Measurements from ENCODE around the gene ZEB1.

ZEB1 gene

DNA sequence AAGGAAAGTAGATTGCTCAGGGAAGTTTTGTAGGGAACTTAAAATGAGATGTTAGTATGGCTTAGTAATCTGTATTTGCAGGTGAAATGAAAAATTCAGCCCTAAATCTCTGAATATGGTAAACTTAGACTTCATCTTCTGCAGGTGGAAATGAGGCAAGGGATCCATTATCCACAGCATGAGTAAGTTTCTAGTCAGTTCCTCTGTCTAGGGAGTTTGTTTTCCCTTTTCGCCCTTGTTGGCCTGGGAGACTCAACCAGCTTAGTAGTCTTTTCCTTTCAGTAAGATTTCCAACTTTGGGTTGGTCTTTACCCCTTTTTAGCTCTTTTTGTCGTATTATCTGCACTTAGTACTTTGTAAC lies 65.6 kb downstream of the ZEB1 start (continued):
- TF ChIP-seq ZNF624 (tag by site-specific recombination; IDR thresholded peaks at IDR 0.05) = no peak
- no peak for TF ChIP-seq ZNF292 (tag by site-specific recombination; IDR thresholded peaks at IDR 0.05; ENCODE audit: borderline replicate concordance, low read depth)
- TF ChIP-seq ZNF302 (tag by site-specific recombination; IDR thresholded peaks at IDR 0.05; ENCODE audit: low read depth) = no peak
- TF ChIP-seq HOXD13 (CRISPR knock-in tag; IDR thresholded peaks at IDR 0.05; ENCODE audit: borderline replicate concordance) = no peak
- no peak for TF ChIP-seq ZNF174 (tag by site-specific recombination; IDR thresholded peaks at IDR 0.05)

DNA sequence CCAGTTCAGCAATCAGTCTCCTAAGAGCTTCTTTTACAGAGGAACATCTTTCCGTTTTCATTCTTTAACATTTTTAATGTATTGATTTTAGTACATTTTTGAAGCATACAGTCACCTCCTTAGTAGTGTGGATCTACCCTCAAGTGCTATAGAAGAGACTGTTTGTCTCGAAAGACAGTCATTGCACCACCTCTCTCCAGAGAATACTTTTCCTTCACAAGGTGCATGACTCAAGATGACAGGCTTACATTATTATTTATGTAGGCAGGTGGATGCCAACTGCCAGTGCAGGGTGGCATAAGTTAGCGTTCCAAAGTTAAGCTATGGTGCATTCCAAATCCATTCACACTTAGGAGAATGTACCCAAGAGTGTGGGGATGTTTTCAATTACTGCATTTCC lies 71.8 kb downstream of the ZEB1 start:
- ChIA-PET POLR2A (no interaction called here), CTCF (interaction anchor here (1.3 kb wide), 1 partner anchor 9 kb away, joined by 5 read pairs; no protein-coding TSS in a partner anchor)
- TF ChIP-seq, protein P1, sequence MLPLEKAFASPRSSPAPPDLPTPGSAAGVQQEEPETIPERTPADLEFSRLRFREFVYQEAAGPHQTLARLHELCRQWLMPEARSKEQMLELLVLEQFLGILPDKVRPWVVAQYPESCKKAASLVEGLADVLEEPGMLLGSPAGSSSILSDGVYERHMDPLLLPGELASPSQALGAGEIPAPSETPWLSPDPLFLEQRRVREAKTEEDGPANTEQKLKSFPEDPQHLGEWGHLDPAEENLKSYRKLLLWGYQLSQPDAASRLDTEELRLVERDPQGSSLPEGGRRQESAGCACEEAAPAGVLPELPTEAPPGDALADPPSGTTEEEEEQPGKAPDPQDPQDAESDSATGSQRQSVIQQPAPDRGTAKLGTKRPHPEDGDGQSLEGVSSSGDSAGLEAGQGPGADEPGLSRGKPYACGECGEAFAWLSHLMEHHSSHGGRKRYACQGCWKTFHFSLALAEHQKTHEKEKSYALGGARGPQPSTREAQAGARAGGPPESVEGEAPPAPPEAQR (tag by site-specific recombination; IDR thresholded peaks at IDR 0.05) = no peak
- TF ChIP-seq ZNF311 (tag by site-specific recombination; IDR thresholded peaks at IDR 0.05; ENCODE audit: borderline replicate concordance) (no peak), KLF9 (tag by site-specific recombination; IDR thresholded peaks at IDR 0.05; ENCODE audit: low read depth) (no peak), ZNF670 (tag by site-specific recombination; IDR thresholded peaks at IDR 0.05; ENCODE audit: low read depth) (no peak), ZNF791 (tag by site-specific recombination; IDR thresholded peaks at IDR 0.05) (no peak), ZNF121 (tag by site-specific recombination; IDR thresholded peaks at IDR 0.05) (no peak)
- TF ChIP-seq, protein P2, sequence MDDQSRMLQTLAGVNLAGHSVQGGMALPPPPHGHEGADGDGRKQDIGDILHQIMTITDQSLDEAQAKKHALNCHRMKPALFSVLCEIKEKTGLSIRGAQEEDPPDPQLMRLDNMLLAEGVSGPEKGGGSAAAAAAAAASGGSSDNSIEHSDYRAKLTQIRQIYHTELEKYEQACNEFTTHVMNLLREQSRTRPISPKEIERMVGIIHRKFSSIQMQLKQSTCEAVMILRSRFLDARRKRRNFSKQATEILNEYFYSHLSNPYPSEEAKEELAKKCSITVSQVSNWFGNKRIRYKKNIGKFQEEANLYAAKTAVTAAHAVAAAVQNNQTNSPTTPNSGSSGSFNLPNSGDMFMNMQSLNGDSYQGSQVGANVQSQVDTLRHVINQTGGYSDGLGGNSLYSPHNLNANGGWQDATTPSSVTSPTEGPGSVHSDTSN (CRISPR knock-in tag; IDR thresholded peaks at IDR 0.05) = no peak

DNA sequence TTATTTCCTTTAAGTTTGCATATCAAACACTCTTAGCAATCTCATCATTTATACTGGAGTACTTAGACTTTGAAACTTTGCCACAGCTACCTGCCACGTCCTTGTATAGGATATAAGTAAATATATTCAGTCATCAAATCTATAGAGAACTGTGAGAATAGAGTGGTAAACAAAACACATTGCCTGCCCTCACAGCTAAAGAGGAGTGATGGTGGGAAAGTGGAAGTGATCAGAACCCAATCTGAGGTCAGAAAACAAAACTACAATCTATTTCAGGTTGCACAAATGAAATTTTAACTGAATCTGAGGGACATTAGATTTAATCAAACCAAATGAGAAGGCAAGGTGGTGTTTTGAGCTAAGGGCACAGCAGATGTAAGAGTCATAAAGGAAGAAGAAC lies 74.8 kb downstream of the ZEB1 start:
- H3K36me3 ChIP-seq (ENCODE audit: control insufficient read depth in 2 of 2, insufficient read depth in 1 of 2, low read length in 2 of 2) = peaks cover 0 to 2% of the 10 kb centered on the region in 2 experiments; a peak in 1 of 3 replicates
- H3K4me1 ChIP-seq (ENCODE audit: control insufficient read depth, insufficient read depth, low read length) = peaks cover 4% of the 10 kb centered on the region; the same call in 1 of the 2 replicates
- no peak overlapping the region for H3K4me3 ChIP-seq (ENCODE audit: low read depth, low read length)
- POLR2A ChIA-PET = no interaction called here
- no peaks in the 10 kb centered on the region for H3K9me3 ChIP-seq (ENCODE audit: control insufficient read depth, insufficient read depth, low read depth, low read length)
- CTCF ChIA-PET = interaction anchor here (0.6 to 0.7 kb wide), 2 partner anchors 280 to 682 kb away, joined by 3 to 4 read pairs; no protein-coding TSS in a partner anchor
- H3K27ac ChIP-seq (ENCODE audit: extremely low read depth, low read depth, low read length) = no peak overlapping the region
- TF ChIP-seq ZNF623 (tag by site-specific recombination; IDR thresholded peaks at IDR 0.05) (no peak), MZF1 (tag by site-specific recombination; IDR thresholded peaks at IDR 0.05; ENCODE audit: borderline replicate concordance) (no peak), KLF9 (tag by site-specific recombination; IDR thresholded peaks at IDR 0.05; ENCODE audit: low read depth) (no peak), ZNF341 (tag by site-specific recombination; IDR thresholded peaks at IDR 0.05; ENCODE audit: low read depth) (no peak), ZFP3 (tag by site-specific recombination; IDR thresholded peaks at IDR 0.05; ENCODE audit: low read depth) (no peak), ZNF274 (IDR thresholded peaks at IDR 0.05; ENCODE audit: low read length) (no peak), ZNF274 (tag by site-specific recombination; IDR thresholded peaks at IDR 0.05; ENCODE audit: borderline replicate concordance) (no peak), ZNF48 (tag by site-specific recombination; IDR thresholded peaks at IDR 0.05) (no peak), ZNF157 (tag by site-specific recombination; IDR thresholded peaks at IDR 0.05) (no peak), ZNF114 (tag by site-specific recombination; IDR thresholded peaks at IDR 0.05) (no peak)
- TF ChIP-seq, protein P3, sequence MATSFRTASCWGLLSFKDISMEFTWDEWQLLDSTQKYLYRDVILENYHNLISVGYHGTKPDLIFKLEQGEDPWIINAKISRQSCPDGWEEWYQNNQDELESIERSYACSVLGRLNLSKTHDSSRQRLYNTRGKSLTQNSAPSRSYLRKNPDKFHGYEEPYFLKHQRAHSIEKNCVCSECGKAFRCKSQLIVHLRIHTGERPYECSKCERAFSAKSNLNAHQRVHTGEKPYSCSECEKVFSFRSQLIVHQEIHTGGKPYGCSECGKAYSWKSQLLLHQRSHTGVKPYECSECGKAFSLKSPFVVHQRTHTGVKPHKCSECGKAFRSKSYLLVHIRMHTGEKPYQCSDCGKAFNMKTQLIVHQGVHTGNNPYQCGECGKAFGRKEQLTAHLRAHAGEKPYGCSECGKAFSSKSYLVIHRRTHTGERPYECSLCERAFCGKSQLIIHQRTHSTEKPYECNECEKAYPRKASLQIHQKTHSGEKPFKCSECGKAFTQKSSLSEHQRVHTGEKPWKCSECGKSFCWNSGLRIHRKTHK (tag by site-specific recombination; IDR thresholded peaks at IDR 0.05) = no peak
- TF ChIP-seq, protein P4, sequence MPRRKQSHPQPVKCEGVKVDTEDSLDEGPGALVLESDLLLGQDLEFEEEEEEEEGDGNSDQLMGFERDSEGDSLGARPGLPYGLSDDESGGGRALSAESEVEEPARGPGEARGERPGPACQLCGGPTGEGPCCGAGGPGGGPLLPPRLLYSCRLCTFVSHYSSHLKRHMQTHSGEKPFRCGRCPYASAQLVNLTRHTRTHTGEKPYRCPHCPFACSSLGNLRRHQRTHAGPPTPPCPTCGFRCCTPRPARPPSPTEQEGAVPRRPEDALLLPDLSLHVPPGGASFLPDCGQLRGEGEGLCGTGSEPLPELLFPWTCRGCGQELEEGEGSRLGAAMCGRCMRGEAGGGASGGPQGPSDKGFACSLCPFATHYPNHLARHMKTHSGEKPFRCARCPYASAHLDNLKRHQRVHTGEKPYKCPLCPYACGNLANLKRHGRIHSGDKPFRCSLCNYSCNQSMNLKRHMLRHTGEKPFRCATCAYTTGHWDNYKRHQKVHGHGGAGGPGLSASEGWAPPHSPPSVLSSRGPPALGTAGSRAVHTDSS (tag by site-specific recombination; IDR thresholded peaks at IDR 0.05) = no peak
- TF ChIP-seq, protein P5, sequence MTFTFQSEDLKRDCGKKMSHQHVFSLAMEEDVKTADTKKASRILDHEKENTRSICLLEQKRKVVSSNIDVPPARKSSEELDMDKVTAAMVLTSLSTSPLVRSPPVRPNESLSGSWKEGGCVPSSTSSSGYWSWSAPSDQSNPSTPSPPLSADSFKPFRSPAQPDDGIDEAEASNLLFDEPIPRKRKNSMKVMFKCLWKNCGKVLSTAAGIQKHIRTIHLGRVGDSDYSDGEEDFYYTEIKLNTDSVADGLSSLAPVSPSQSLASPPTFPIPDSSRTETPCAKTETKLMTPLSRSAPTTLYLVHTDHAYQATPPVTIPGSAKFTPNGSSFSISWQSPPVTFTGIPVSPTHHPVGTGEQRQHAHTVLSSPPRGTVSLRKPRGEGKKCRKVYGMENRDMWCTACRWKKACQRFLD (tag by site-specific recombination; IDR thresholded peaks at IDR 0.05) = no peak
- TF ChIP-seq, protein P6, sequence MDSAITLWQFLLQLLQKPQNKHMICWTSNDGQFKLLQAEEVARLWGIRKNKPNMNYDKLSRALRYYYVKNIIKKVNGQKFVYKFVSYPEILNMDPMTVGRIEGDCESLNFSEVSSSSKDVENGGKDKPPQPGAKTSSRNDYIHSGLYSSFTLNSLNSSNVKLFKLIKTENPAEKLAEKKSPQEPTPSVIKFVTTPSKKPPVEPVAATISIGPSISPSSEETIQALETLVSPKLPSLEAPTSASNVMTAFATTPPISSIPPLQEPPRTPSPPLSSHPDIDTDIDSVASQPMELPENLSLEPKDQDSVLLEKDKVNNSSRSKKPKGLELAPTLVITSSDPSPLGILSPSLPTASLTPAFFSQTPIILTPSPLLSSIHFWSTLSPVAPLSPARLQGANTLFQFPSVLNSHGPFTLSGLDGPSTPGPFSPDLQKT (IDR thresholded peaks at IDR 0.05; ENCODE audit: borderline replicate concordance, low read depth, low read length) = no peak
- TF ChIP-seq, protein P2 (CRISPR knock-in tag; IDR thresholded peaks at IDR 0.05) = no peak

More for the DNA sequence above, 71.8 kb downstream of the ZEB1 start:
- H3K4me3 ChIP-seq (ENCODE audit: low read depth, low read length) = no peak overlapping the region
- no peaks in the 10 kb centered on the region for H3K9me3 ChIP-seq (ENCODE audit: control insufficient read depth, insufficient read depth, low read depth, low read length)
- no peak overlapping the region for H3K27ac ChIP-seq (ENCODE audit: extremely low read depth, low read depth, low read length)
- peaks cover 0 to 2% of the 10 kb centered on the region in 2 experiments; a peak in 1 of 3 replicates for H3K36me3 ChIP-seq (ENCODE audit: control insufficient read depth in 2 of 2, insufficient read depth in 1 of 2, low read length in 2 of 2)
- no peaks in the 10 kb centered on the region for H3K4me1 ChIP-seq (ENCODE audit: control insufficient read depth, insufficient read depth, low read length)

All from HEK293 (cell line).